ENCODE data around the gene ENOX1. TPM values are rescaled to one million over a fixed set of nuclear protein-coding genes. Genes with fewer than 3 reads are reported as not detected.

Gene ENOX1
- total RNA-seq, 1 experiment from 2014 or later: 0.07 TPM

GRCh38 chr13:43307921-43308433 is 478.8 kb downstream of the ENOX1 start:
- DNase-seq: no peak

GRCh38 chr13:43307221-43307920 is 479.4 kb downstream of the ENOX1 start:
- Histone ChIP-seq H3K4me3 (ENCODE audit: insufficient read depth, low read depth, low read length) (no peak overlapping the region), H3K36me3 (replicated peaks; ENCODE audit: control insufficient read depth, insufficient read depth, low read length) (no peaks in the 10 kb centered on the region), H3K27me3 (ENCODE audit: control insufficient read depth, insufficient read depth, low read length) (no peaks in the 10 kb centered on the region)
- no peak for DNase-seq

More at GRCh38 chr13:43307921-43308433, 478.8 kb downstream of the ENOX1 start:
- H3K36me3 ChIP-seq (replicated peaks; ENCODE audit: control insufficient read depth, insufficient read depth, low read length): no peaks in the 10 kb centered on the region
- no peaks in the 10 kb centered on the region for H3K27me3 ChIP-seq (ENCODE audit: control insufficient read depth, insufficient read depth, low read length)
- no peak overlapping the region for H3K4me3 ChIP-seq (ENCODE audit: insufficient read depth, low read depth, low read length)

- DNase-seq: no peak
- H3K4me3 ChIP-seq (ENCODE audit: insufficient read depth, low read depth, low read length): no peak overlapping the region
- no peaks in the 10 kb centered on the region for H3K27me3 ChIP-seq (ENCODE audit: control insufficient read depth, insufficient read depth, low read length)
- H3K36me3 ChIP-seq (replicated peaks; ENCODE audit: control insufficient read depth, insufficient read depth, low read length): no peaks in the 10 kb centered on the region
Observed at GRCh38 chr13:43306372-43306771, 480.4 kb downstream of the ENOX1 start.

GRCh38 chr13:43305416-43305815 is 481.4 kb downstream of the ENOX1 start:
- Histone ChIP-seq H3K36me3 (replicated peaks; ENCODE audit: control insufficient read depth, insufficient read depth, low read length) (no peaks in the 10 kb centered on the region), H3K27me3 (ENCODE audit: control insufficient read depth, insufficient read depth, low read length) (no peaks in the 10 kb centered on the region), H3K4me3 (ENCODE audit: insufficient read depth, low read depth, low read length) (no peak overlapping the region)
- DNase-seq: no peak

- Histone ChIP-seq H3K4me3 (ENCODE audit: insufficient read depth, low read depth, low read length) (no peak overlapping the region), H3K36me3 (replicated peaks; ENCODE audit: control insufficient read depth, insufficient read depth, low read length) (no peaks in the 10 kb centered on the region), H3K27me3 (ENCODE audit: control insufficient read depth, insufficient read depth, low read length) (no peaks in the 10 kb centered on the region)
- DNase-seq: peak; percentile 35
Observed at GRCh38 chr13:43304945-43305344, 481.8 kb downstream of the ENOX1 start.

GRCh38 chr13:43304449-43304848 is 482.3 kb downstream of the ENOX1 start:
- H3K27me3 ChIP-seq (ENCODE audit: control insufficient read depth, insufficient read depth, low read length): no peaks in the 10 kb centered on the region
- no peak for DNase-seq
- no peak overlapping the region for H3K4me3 ChIP-seq (ENCODE audit: insufficient read depth, low read depth, low read length)
- H3K36me3 ChIP-seq (replicated peaks; ENCODE audit: control insufficient read depth, insufficient read depth, low read length): no peaks in the 10 kb centered on the region

GRCh38 chr13:43303033-43303729 is 483.6 kb downstream of the ENOX1 start:
- DNase-seq: peak; percentile 71
- H3K4me3 ChIP-seq (ENCODE audit: insufficient read depth, low read depth, low read length): no peak overlapping the region
- no peaks in the 10 kb centered on the region for H3K36me3 ChIP-seq (replicated peaks; ENCODE audit: control insufficient read depth, insufficient read depth, low read length)
- no peaks in the 10 kb centered on the region for H3K27me3 ChIP-seq (ENCODE audit: control insufficient read depth, insufficient read depth, low read length)

- H3K36me3 ChIP-seq (replicated peaks; ENCODE audit: control insufficient read depth, insufficient read depth, low read length): no peaks in the 10 kb centered on the region
- no peak for DNase-seq
- no peak overlapping the region for H3K4me3 ChIP-seq (ENCODE audit: insufficient read depth, low read depth, low read length)
- no peaks in the 10 kb centered on the region for H3K27me3 ChIP-seq (ENCODE audit: control insufficient read depth, insufficient read depth, low read length)
Observed at GRCh38 chr13:43301346-43301969, 485.3 kb downstream of the ENOX1 start.

- DNase-seq: no peak
- Histone ChIP-seq H3K27me3 (ENCODE audit: control insufficient read depth, insufficient read depth, low read length) (no peaks in the 10 kb centered on the region), H3K4me3 (ENCODE audit: insufficient read depth, low read depth, low read length) (no peak overlapping the region), H3K36me3 (replicated peaks; ENCODE audit: control insufficient read depth, insufficient read depth, low read length) (no peaks in the 10 kb centered on the region)
Observed at GRCh38 chr13:43300865-43301264, 485.9 kb downstream of the ENOX1 start.

GRCh38 chr13:43299374-43299773 is 487.4 kb downstream of the ENOX1 start:
- no peak overlapping the region for H3K4me3 ChIP-seq (ENCODE audit: insufficient read depth, low read depth, low read length)

GRCh38 chr13:43298816-43299215 is 488.0 kb downstream of the ENOX1 start:
- H3K27me3 ChIP-seq (ENCODE audit: control insufficient read depth, insufficient read depth, low read length): no peaks in the 10 kb centered on the region
- no peak for DNase-seq
- H3K36me3 ChIP-seq (replicated peaks; ENCODE audit: control insufficient read depth, insufficient read depth, low read length): no peaks in the 10 kb centered on the region
- no peak overlapping the region for H3K4me3 ChIP-seq (ENCODE audit: insufficient read depth, low read depth, low read length)

More at GRCh38 chr13:43299374-43299773, 487.4 kb downstream of the ENOX1 start:
- DNase-seq: no peak
- no peaks in the 10 kb centered on the region for H3K36me3 ChIP-seq (replicated peaks; ENCODE audit: control insufficient read depth, insufficient read depth, low read length)
- H3K27me3 ChIP-seq (ENCODE audit: control insufficient read depth, insufficient read depth, low read length): no peaks in the 10 kb centered on the region

GRCh38 chr13:43297967-43298678 is 488.6 kb downstream of the ENOX1 start:
- no peaks in the 10 kb centered on the region for H3K27me3 ChIP-seq (ENCODE audit: control insufficient read depth, insufficient read depth, low read length)
- H3K36me3 ChIP-seq (replicated peaks; ENCODE audit: control insufficient read depth, insufficient read depth, low read length): no peaks in the 10 kb centered on the region

GRCh38 chr13:43295825-43296564 is 490.8 kb downstream of the ENOX1 start:
- no peaks in the 10 kb centered on the region for H3K27me3 ChIP-seq (ENCODE audit: control insufficient read depth, insufficient read depth, low read length)
- no peak overlapping the region for H3K4me3 ChIP-seq (ENCODE audit: insufficient read depth, low read depth, low read length)
- no peak for DNase-seq
- H3K36me3 ChIP-seq (replicated peaks; ENCODE audit: control insufficient read depth, insufficient read depth, low read length): no peaks in the 10 kb centered on the region

More at GRCh38 chr13:43297967-43298678, 488.6 kb downstream of the ENOX1 start:
- no peak overlapping the region for H3K4me3 ChIP-seq (ENCODE audit: insufficient read depth, low read depth, low read length)
- no peak for DNase-seq

GRCh38 chr13:43295321-43295720 is 491.5 kb downstream of the ENOX1 start:
- Histone ChIP-seq H3K27me3 (ENCODE audit: control insufficient read depth, insufficient read depth, low read length) (no peaks in the 10 kb centered on the region), H3K36me3 (replicated peaks; ENCODE audit: control insufficient read depth, insufficient read depth, low read length) (no peaks in the 10 kb centered on the region)

More at GRCh38 chr13:43295321-43295720, 491.5 kb downstream of the ENOX1 start:
- DNase-seq: no peak
- H3K4me3 ChIP-seq (ENCODE audit: insufficient read depth, low read depth, low read length): no peak overlapping the region
